Inflammatory macrophage (primary cell): ENCODE results near the gene TBCD.
A peak's percentile ranks its signal among the peaks of the same experiment; 100 is the strongest.

Source experiments
- DNase-seq, 2 donors: peaks; one replicate each; pipeline ENCODE4 v3.0.0-alpha.2; 2020 to 2022
- total RNA-seq, 18 experiments: gene quantifications; one replicate each; lab custom pipeline; 2026; ENCODE audit warnings: mixed read lengths in 6 of 18, inconsistent platforms in 2 of 18; lab: John Stamatoyannopoulos, UW

The TBCD gene
- 21.6 to 70.8 (median 47.1) reads per million in 18 experiments for total RNA-seq

- peak; percentile 83 to 87 for DNase-seq
Observed at GRCh38 chr17:82751571-82752370, at the start of gene TBCD. TBCD (plus strand) TSS chr17:82752065; CDS start chr17:82752194, 129 bp downstream.

- peak; percentile 11 to 59 for DNase-seq
Observed at GRCh38 chr17:82702231-82702927, 49.5 kb upstream of the TBCD start.

- no peak for DNase-seq
Observed at GRCh38 chr17:82703036-82703745, 48.7 kb upstream of the TBCD start.

GRCh38 chr17:82703935-82704865, 47.7 kb upstream of the TBCD start:
- DNase-seq: no peak

DNA sequence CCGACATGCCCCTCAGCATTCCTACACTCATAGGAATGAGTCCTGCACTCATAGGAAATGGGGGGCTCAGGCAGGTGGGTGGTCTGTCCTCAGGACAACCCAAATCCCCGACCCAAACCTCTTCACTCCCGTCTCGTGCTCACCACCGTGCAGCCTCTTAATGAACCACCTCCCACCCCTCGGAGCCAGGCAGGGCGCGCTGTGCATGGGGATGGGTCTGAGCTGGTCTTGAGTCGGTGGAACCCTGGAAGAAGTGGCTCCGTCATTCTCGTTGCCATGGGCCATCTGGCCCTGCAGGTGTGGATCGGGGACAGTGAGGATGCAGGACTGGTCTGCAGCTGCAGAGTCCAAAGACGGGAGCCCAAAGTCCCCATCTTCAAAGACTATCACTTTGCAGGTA, 47.0 kb upstream of the TBCD start:
- no peak for DNase-seq

DNA sequence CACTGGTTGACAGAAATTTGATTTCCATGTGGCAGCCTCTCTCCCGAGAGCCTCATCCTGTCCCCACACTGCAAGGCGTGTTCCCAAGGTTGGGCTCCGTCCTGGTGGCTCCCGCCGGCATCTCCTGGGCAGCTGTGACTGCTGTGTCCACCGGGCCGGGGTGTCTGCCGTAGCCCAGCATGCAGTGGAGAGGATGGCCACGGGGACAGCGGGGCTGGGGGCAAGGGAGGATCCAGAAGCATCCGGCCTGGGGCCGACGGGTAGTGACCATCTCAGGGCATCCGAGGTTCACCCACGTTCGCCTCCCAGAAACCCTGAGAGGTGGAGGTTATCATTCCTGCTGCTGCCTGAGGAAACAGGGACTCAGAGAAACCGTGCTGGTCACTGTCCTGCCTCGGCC, 46.1 kb upstream of the TBCD start:
- DNase-seq: no peak

- DNase-seq: no peak
Observed at GRCh38 chr17:82709024-82709675, 42.7 kb upstream of the TBCD start.

GRCh38 chr17:82709676-82710498, 42.0 kb upstream of the TBCD start:
- DNase-seq: no peak

GRCh38 chr17:82710499-82711232, 41.2 kb upstream of the TBCD start:
- DNase-seq: no peak

GRCh38 chr17:82713071-82713723, 38.7 kb upstream of the TBCD start:
- DNase-seq: no peak

GRCh38 chr17:82716203-82717010, 35.5 kb upstream of the TBCD start, which contains the start of gene FN3KRP:
FN3KRP (plus strand) TSS chr17:82716706; CDS start chr17:82716756, 50 bp downstream.
- peak; percentile 91 to 95 for DNase-seq

- DNase-seq: no peak
Observed at GRCh38 chr17:82718986-82719685, 32.7 kb upstream of the TBCD start.

DNA sequence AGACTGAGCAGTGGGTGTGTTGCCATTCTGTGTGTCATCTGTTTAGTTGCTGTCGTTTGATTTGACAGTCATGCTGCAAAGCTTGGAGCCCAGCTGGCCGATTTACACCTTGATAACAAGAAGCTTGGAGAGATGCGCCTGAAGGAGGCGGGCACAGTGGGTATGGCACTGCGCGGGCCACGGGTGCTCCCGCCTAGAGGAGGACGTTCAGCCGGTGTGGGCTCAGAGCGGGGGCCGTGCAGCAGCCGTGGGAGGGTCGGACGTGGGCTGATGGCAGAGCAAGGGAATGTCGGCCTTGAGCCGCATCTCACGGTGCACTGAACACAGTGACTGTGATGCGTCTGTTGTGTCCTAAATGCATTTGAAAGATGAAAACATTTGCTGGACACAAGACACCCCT, 31.7 kb upstream of the TBCD start:
- DNase-seq: no peak

DNA sequence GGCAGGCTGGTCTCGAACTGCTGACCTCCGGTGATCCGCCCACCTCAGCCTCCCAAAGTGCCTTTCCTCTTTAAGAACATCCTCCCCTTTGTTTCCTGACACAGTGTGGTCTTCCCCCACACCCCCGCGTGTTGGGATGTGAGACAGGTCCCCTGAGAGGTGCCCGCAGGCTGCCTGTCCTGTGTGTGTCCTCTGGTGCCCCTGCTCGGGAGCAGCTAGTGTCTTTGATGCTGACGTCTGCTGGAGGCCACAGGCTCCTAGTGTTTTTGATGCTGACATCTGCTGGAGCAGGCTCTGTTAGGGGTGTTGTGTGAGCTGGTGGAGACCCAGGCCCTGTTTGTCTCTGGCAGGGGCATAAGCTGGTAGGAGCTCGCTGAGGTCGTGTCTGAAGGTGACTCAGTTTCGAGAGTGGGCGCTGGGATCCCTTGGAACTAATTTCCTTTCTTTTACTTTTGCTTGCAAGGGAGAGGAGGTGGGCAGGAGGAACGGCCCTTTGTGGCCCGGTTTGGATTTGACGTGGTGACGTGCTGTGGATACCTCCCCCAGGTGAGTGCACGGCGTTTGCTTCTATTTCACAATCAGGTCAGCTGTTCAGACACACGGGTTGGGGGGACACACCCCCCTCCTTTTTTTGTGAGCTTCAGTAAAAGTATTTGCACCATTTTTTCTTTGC, 29.4 kb upstream of the TBCD start:
- DNase-seq: no peak

GRCh38 chr17:82723169-82723807, 28.6 kb upstream of the TBCD start:
- DNase-seq: no peak

GRCh38 chr17:82726427-82726826, 25.4 kb upstream of the TBCD start:
- no peak for DNase-seq
